GM12878 (cell line): ENCODE data around the gene PPFIA4. TPM values are rescaled to one million over a fixed set of nuclear protein-coding genes. Genes with fewer than 3 reads are reported as not detected.

Experiments used
- ATAC-seq: fragments of 200-7000 bp; cut with Tn5 transposase; 3 replicates; pipeline ENCODE4 v1.9.1; 2020; ENCODE audit warnings: mild to moderate bottlenecking, moderate library complexity
- BruUV-seq: library from RNA; stranded (reverse); fragments of 400-500 nt; replicated peaks from 2 replicates; lab custom pipeline; 2021; lab: Mats Ljungman, UMichigan
- CTCF ChIA-PET: fragments of 300-600 bp; sonication (Branson Sonifier 250); formaldehyde crosslinking; extraction: SDS; loops from one replicate; lab custom pipeline; 2021; ENCODE audit warnings: inconsistent platforms; lab: Yijun Ruan, JAX
- POLR2A ChIA-PET: fragments of 350-600 bp; formaldehyde crosslinking; extraction: SDS; loops from one replicate; lab custom pipeline; 2021; ENCODE audit warnings: inconsistent platforms; lab: Charles Lee
- RAD21 ChIA-PET: fragments of 300-600 bp; sonication (Branson Sonifier 250); formaldehyde crosslinking; loops from one replicate; lab custom pipeline; 2023; ENCODE audit warnings: antibody characterized with exemption; ENCODE audit not compliant: unreplicated experiment; lab: Charles Lee
- SMC1A ChIA-PET: fragments of 300-600 bp; sonication (Branson Sonifier 250); formaldehyde crosslinking; loops from one replicate; lab custom pipeline; 2023; ENCODE audit not compliant: unreplicated experiment, uncharacterized antibody; lab: Charles Lee
- DNase-seq: peaks from one replicate; pipeline ENCODE4 v3.0.0-alpha.2; 2011; ENCODE audit warnings: low read depth, low spot score
- FAIRE-seq: peaks from 3 replicates; lab custom pipeline; 2011; peaks lifted over from hg19 to GRCh38; lab: Jason Lieb, UNC
- H2AFZ ChIP-seq: 2 replicates; pipeline ENCODE4 v1.6.0; 2011; ENCODE audit warnings: low read depth, low read length, control low read depth; ENCODE audit not compliant: control insufficient read depth
- H3K27ac ChIP-seq: 2 replicates; pipeline ENCODE4 v1.5.1; 2011; ENCODE audit warnings: control low read depth; ENCODE audit not compliant: control insufficient read depth, insufficient read depth
- H3K27me3 ChIP-seq, 2 experiments: replicated peaks in 1 of 2; 2 replicates each; pipeline versions ENCODE4 v1.6.0 to v1.6.1; 2011; ENCODE audit warnings: low read length in 1 of 2; ENCODE audit not compliant: control insufficient read depth in 2 of 2, insufficient read depth in 2 of 2
- H3K36me3 ChIP-seq, 2 experiments: 2 replicates each; pipeline ENCODE4 v1.5.1; 2011; ENCODE audit warnings: low read length in 1 of 2; ENCODE audit not compliant: control insufficient read depth in 2 of 2, insufficient read depth in 2 of 2
- H3K4me1 ChIP-seq: 2 replicates; pipeline ENCODE4 v1.6.1; 2011; ENCODE audit warnings: mild to moderate bottlenecking, low read length, moderate library complexity, mixed read lengths; ENCODE audit not compliant: control insufficient read depth, insufficient read depth
- H3K4me2 ChIP-seq: 2 replicates; pipeline ENCODE4 v1.6.0; 2011; ENCODE audit warnings: control low read depth; ENCODE audit not compliant: control insufficient read depth, insufficient read depth
- H3K4me3 ChIP-seq: fragments of 200-600 bp; sonication (generic); 2 replicates; pipeline ENCODE4 v1.5.1; 2016
- H3K79me2 ChIP-seq: 2 replicates; pipeline ENCODE4 v1.6.0; 2011; ENCODE audit warnings: low read length; ENCODE audit not compliant: control insufficient read depth, insufficient read depth
- H3K9ac ChIP-seq: 2 replicates; pipeline ENCODE4 v1.8.0; 2011; ENCODE audit warnings: low read length, control low read depth, mixed read lengths; ENCODE audit not compliant: control insufficient read depth, insufficient read depth
- H3K9me3 ChIP-seq: replicated peaks from 3 replicates; pipeline ENCODE4 v1.5.1; 2011; ENCODE audit warnings: mild to moderate bottlenecking, low read length; ENCODE audit not compliant: control insufficient read depth, insufficient read depth
- H4K20me1 ChIP-seq: 2 replicates; pipeline ENCODE4 v1.6.0; 2011; ENCODE audit not compliant: control insufficient read depth, insufficient read depth
- FOXM1 ChIP-seq: IDR thresholded peaks from 2 replicates; pipeline ENCODE4 v1.6.1; 2012; ENCODE audit warnings: low read depth, mild to moderate bottlenecking, inconsistent platforms, low read length, moderate library complexity
- GATAD2B ChIP-seq: fragments of 450-650 bp; conservative IDR thresholded peaks from 2 replicates; pipeline ENCODE4 v1.6.1; 2017; ENCODE audit warnings: low read depth, mild to moderate bottlenecking, moderate library complexity
- HDAC6 ChIP-seq: fragments of 200-600 bp; sonication (generic); IDR thresholded peaks from one replicate; pipeline ENCODE4 v1.8.0; 2017; ENCODE audit warnings: antibody characterized with exemption; ENCODE audit not compliant: unreplicated experiment
- LARP7 ChIP-seq: fragments of 450-650 bp; IDR thresholded peaks from 2 replicates; pipeline ENCODE4 v1.6.1; 2017; ENCODE audit warnings: mild to moderate bottlenecking
- NBN ChIP-seq: fragments of 450-650 bp; IDR thresholded peaks from 2 replicates; pipeline ENCODE4 v1.6.1; 2016
- SUPT20H ChIP-seq: IDR thresholded peaks from 2 replicates; pipeline ENCODE4 v1.6.1; 2011; ENCODE audit warnings: low read depth, mild to moderate bottlenecking, low read length, moderate library complexity, borderline replicate concordance; ENCODE audit not compliant: control insufficient read depth
- WGBS: methylation state at CpG from one replicate; pipeline ENCODE4 v1.1.6; 2016; ENCODE audit warnings: low lambda C conversion rate; ENCODE audit not compliant: insufficient replicate concordance, insufficient coverage; ENCODE audit errors: missing lambda C conversion rate; 5-methylcytosine and 5-hydroxymethylcytosine counted together
- in situ Hi-C: fragments of 300-500 bp; cut with MboI; formaldehyde crosslinking; loops from 9 replicates; pipeline ENCODE4 v1.14.3; 2018; ENCODE audit warnings: mixed read lengths
- intact Hi-C: fragments of 100-400 bp; cut with micrococcal nuclease; formaldehyde crosslinking; loops from one replicate; pipeline ENCODE4 v1.14.2; 2022; ENCODE audit not compliant: unreplicated experiment
- polyA plus RNA-seq, 11 experiments: library from polyadenylated mRNA; depleted of rRNA in 4 of 11; unstranded in 6 of 11; stranded (reverse) in 5 of 11; fragments of >200 nt; fragmentation: Nextera tagmentation in 4 of 11; fragmentation: Illumina TruSeq in 1 of 11; extraction: Ambion mirVana in 4 of 11; extraction: Trizol in 1 of 11; gene quantifications; 1 replicate in 1 of 11; 2 replicates in 10 of 11; pipeline versions ENCODE4 v1.2.1 to v1.2.3, GENCODE V29; 2011 to 2016; ENCODE audit warnings: inconsistent platforms in 2 of 11, missing spikeins in 2 of 11, low read depth in 1 of 11
- total RNA-seq, 4 experiments: library from RNA; depleted of rRNA in 3 of 4; stranded (reverse); fragments of >200 nt in 3 of 4; fragmentation: Illumina TruSeq in 1 of 4; extraction: Trizol in 1 of 4; gene quantifications; 2 replicates each; pipeline versions ENCODE4 v1.2.1 to v1.2.3, GENCODE V29; 2013 to 2021
- TF ChIP-seq, protein P1 (sequence below): IDR thresholded peaks from 2 replicates; pipeline ENCODE4 v1.6.1; 2011; ENCODE audit warnings: borderline replicate concordance, low read depth, mild to moderate bottlenecking, moderate library complexity, mixed read lengths, low read length; ENCODE audit not compliant: insufficient read depth; ENCODE audit errors: extremely low read length
- TF ChIP-seq, protein P2 (sequence below): IDR thresholded peaks from 2 replicates; pipeline ENCODE4 v1.6.1; 2012; ENCODE audit warnings: low read depth, low read length, improper control_type of control experiment
- TF ChIP-seq, protein P3 (sequence below): fragments of 450-650 bp; IDR thresholded peaks from 2 replicates; pipeline ENCODE4 v1.6.1; 2016; ENCODE audit warnings: mild to moderate bottlenecking, moderate library complexity, borderline replicate concordance

PPFIA4 gene
- total and polyA plus RNA-seq, 10 of the 15 experiments (the other 5 are each of a cell fraction or from before 2014, with no cell fraction given): 0.02 to 19.7 (median 0.34) TPM; not detected in 1

DNA sequence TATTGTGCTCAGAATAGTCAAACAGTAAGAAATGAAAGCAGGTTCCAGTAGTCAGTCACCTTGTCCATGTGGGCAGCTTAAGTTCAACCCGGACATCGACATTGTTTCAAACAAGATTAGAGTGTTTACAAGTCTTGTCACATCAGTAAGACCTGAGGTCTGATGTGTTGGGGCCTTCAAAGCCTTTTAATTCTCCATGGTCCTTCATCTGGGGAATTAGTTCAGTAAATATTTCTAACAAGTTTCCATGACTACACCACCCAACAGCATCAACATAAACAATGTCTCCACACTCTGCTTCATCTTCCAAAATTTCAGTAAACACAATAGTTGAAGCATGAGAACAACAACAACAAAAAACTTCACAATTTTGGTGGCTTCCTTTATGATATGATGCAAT, 86.2 kb downstream of the PPFIA4 start:
- no peaks in the 10 kb centered on the region for H3K36me3 ChIP-seq
- intact Hi-C loops: no loop called here
- no peak overlapping the region for H3K9ac ChIP-seq
- WGBS: 0% methylated on average over 2 of the region's 2 CpGs
- no peak for FAIRE-seq
- H3K27me3 ChIP-seq: peaks cover 2 to 6% of the 10 kb centered on the region in 2 experiments; a peak in 3 of 4 replicates
- H3K27ac ChIP-seq: no peak overlapping the region
- no peak overlapping the region for H2AFZ ChIP-seq
- RAD21 ChIA-PET: no interaction called here
- POLR2A ChIA-PET: no interaction called here
- H3K4me2 ChIP-seq: no peak overlapping the region
- no peak overlapping the region for H3K4me3 ChIP-seq
- H4K20me1 ChIP-seq: no peaks in the 10 kb centered on the region
- CTCF ChIA-PET: no interaction called here
- H3K9me3 ChIP-seq: no peaks in the 10 kb centered on the region
- SMC1A ChIA-PET: interaction anchor here (1.6 kb wide), 1 partner anchor 61 kb away, joined by 3 read pairs; no protein-coding TSS in a partner anchor
- no TSS peak for BruUV-seq
- H3K4me1 ChIP-seq: no peaks in the 10 kb centered on the region
- in situ Hi-C loops: no loop called here
- TF ChIP-seq NBN (no peak), FOXM1 (no peak), SUPT20H (no peak), LARP7 (no peak), HDAC6 (no peak), GATAD2B (no peak)
- TF ChIP-seq, protein P1, sequence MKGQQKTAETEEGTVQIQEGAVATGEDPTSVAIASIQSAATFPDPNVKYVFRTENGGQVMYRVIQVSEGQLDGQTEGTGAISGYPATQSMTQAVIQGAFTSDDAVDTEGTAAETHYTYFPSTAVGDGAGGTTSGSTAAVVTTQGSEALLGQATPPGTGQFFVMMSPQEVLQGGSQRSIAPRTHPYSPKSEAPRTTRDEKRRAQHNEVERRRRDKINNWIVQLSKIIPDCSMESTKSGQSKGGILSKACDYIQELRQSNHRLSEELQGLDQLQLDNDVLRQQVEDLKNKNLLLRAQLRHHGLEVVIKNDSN: no peak
- TF ChIP-seq, protein P2, sequence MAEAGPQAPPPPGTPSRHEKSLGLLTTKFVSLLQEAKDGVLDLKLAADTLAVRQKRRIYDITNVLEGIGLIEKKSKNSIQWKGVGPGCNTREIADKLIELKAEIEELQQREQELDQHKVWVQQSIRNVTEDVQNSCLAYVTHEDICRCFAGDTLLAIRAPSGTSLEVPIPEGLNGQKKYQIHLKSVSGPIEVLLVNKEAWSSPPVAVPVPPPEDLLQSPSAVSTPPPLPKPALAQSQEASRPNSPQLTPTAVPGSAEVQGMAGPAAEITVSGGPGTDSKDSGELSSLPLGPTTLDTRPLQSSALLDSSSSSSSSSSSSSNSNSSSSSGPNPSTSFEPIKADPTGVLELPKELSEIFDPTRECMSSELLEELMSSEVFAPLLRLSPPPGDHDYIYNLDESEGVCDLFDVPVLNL: no peak
- TF ChIP-seq, protein P3, sequence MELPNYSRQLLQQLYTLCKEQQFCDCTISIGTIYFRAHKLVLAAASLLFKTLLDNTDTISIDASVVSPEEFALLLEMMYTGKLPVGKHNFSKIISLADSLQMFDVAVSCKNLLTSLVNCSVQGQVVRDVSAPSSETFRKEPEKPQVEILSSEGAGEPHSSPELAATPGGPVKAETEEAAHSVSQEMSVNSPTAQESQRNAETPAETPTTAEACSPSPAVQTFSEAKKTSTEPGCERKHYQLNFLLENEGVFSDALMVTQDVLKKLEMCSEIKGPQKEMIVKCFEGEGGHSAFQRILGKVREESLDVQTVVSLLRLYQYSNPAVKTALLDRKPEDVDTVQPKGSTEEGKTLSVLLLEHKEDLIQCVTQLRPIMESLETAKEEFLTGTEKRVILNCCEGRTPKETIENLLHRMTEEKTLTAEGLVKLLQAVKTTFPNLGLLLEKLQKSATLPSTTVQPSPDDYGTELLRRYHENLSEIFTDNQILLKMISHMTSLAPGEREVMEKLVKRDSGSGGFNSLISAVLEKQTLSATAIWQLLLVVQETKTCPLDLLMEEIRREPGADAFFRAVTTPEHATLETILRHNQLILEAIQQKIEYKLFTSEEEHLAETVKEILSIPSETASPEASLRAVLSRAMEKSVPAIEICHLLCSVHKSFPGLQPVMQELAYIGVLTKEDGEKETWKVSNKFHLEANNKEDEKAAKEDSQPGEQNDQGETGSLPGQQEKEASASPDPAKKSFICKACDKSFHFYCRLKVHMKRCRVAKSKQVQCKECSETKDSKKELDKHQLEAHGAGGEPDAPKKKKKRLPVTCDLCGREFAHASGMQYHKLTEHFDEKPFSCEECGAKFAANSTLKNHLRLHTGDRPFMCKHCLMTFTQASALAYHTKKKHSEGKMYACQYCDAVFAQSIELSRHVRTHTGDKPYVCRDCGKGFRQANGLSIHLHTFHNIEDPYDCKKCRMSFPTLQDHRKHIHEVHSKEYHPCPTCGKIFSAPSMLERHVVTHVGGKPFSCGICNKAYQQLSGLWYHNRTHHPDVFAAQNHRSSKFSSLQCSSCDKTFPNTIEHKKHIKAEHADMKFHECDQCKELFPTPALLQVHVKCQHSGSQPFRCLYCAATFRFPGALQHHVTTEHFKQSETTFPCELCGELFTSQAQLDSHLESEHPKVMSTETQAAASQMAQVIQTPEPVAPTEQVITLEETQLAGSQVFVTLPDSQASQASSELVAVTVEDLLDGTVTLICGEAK: no peak
- TF ChIP-seq, all 136 proteins: peak for 0
- ATAC-seq (no peak), DNase-seq (no peak)
- no peaks in the 10 kb centered on the region for H3K79me2 ChIP-seq
